ENCODE results near the gene PRR23E. TPM values are rescaled to one million over a fixed set of nuclear protein-coding genes. Genes with fewer than 3 reads are reported as not detected.

The PRR23E gene
- total RNA-seq, 1 experiment from 2014 or later = not detected

GRCh38 chr3:127220497-127220896, 27.6 kb downstream of the PRR23E start:
- Histone ChIP-seq H3K4me2 (no peak overlapping the region), H3K27ac (no peak overlapping the region), H3F3A (ENCODE audit: insufficient read depth, low read depth) (peaks cover 17% of the 10 kb centered on the region; the same call in 1 of the 2 replicates), H3K4me1 (replicated peaks; ENCODE audit: insufficient read depth) (peaks cover 20% of the 10 kb centered on the region), H3K9me3 (ENCODE audit: insufficient read depth, low read depth) (no peaks in the 10 kb centered on the region), H3K9me2 (ENCODE audit: insufficient read depth) (no peaks in the 10 kb centered on the region), H3K79me2 (ENCODE audit: low read depth) (no peaks in the 10 kb centered on the region), H2AFZ (no peak overlapping the region), H4K20me1 (ENCODE audit: insufficient read depth) (no peaks in the 10 kb centered on the region), H3K4me3 (no peak overlapping the region), H3K36me3 (ENCODE audit: low read depth) (no peaks in the 10 kb centered on the region), H3K27me3 (ENCODE audit: insufficient read depth, low read depth) (no peaks in the 10 kb centered on the region)
- TF ChIP-seq EZH2 (IDR thresholded peaks at IDR 0.05; ENCODE audit: low read depth) (no peak), CTCF (conservative IDR thresholded peaks at IDR 0.05) (no peak)
- CTCF ChIA-PET = no interaction called here
- intact Hi-C loops (cut with micrococcal nuclease; ENCODE audit: unreplicated experiment) = no loop called here
- DNase-seq = no peak
- POLR2A ChIA-PET (ENCODE audit: unreplicated experiment) = no interaction called here
- BruUV-seq (replicated peaks) = no TSS peak

GRCh38 chr3:127221037-127221436, 28.1 kb downstream of the PRR23E start:
- no peaks in the 10 kb centered on the region for H4K20me1 ChIP-seq (ENCODE audit: insufficient read depth)
- no peaks in the 10 kb centered on the region for H3K9me3 ChIP-seq (ENCODE audit: insufficient read depth, low read depth)
- no peak overlapping the region for H3K4me3 ChIP-seq
- POLR2A ChIA-PET (ENCODE audit: unreplicated experiment) = no interaction called here
- intact Hi-C loops (cut with micrococcal nuclease; ENCODE audit: unreplicated experiment) = no loop called here
- no peaks in the 10 kb centered on the region for H3K36me3 ChIP-seq (ENCODE audit: low read depth)
- BruUV-seq (replicated peaks) = no TSS peak
- H3K79me2 ChIP-seq (ENCODE audit: low read depth) = no peaks in the 10 kb centered on the region
- CTCF ChIA-PET = no interaction called here
- no peaks in the 10 kb centered on the region for H3K27me3 ChIP-seq (ENCODE audit: insufficient read depth, low read depth)
- H3K4me2 ChIP-seq = no peak overlapping the region
- no peaks in the 10 kb centered on the region for H3K9me2 ChIP-seq (ENCODE audit: insufficient read depth)
- no peak overlapping the region for H2AFZ ChIP-seq
- TF ChIP-seq EZH2 (IDR thresholded peaks at IDR 0.05; ENCODE audit: low read depth) (no peak), CTCF (conservative IDR thresholded peaks at IDR 0.05) (no peak)
- DNase-seq = no peak
- peaks cover 17% of the 10 kb centered on the region; the same call in 1 of the 2 replicates for H3F3A ChIP-seq (ENCODE audit: insufficient read depth, low read depth)
- peaks cover 20% of the 10 kb centered on the region for H3K4me1 ChIP-seq (replicated peaks; ENCODE audit: insufficient read depth)
- no peak overlapping the region for H3K27ac ChIP-seq

- no TSS peak for BruUV-seq (replicated peaks)
- no peaks in the 10 kb centered on the region for H3K79me2 ChIP-seq (ENCODE audit: low read depth)
- intact Hi-C loops (cut with micrococcal nuclease; ENCODE audit: unreplicated experiment) = no loop called here
- no peak overlapping the region for H3K4me3 ChIP-seq
- no peaks in the 10 kb centered on the region for H3K9me3 ChIP-seq (ENCODE audit: insufficient read depth, low read depth)
- H2AFZ ChIP-seq = no peak overlapping the region
- no peak for DNase-seq
- POLR2A ChIA-PET (ENCODE audit: unreplicated experiment) = no interaction called here
- peaks cover 17% of the 10 kb centered on the region; the same call in 1 of the 2 replicates for H3F3A ChIP-seq (ENCODE audit: insufficient read depth, low read depth)
- H3K4me1 ChIP-seq (replicated peaks; ENCODE audit: insufficient read depth) = peaks cover 20% of the 10 kb centered on the region
- TF ChIP-seq EZH2 (IDR thresholded peaks at IDR 0.05; ENCODE audit: low read depth) (no peak), CTCF (conservative IDR thresholded peaks at IDR 0.05) (no peak)
- H3K36me3 ChIP-seq (ENCODE audit: low read depth) = no peaks in the 10 kb centered on the region
- H3K4me2 ChIP-seq = no peak overlapping the region
- no peaks in the 10 kb centered on the region for H3K9me2 ChIP-seq (ENCODE audit: insufficient read depth)
- H4K20me1 ChIP-seq (ENCODE audit: insufficient read depth) = no peaks in the 10 kb centered on the region
- CTCF ChIA-PET = no interaction called here
- no peak overlapping the region for H3K27ac ChIP-seq
- no peaks in the 10 kb centered on the region for H3K27me3 ChIP-seq (ENCODE audit: insufficient read depth, low read depth)
Measured at GRCh38 chr3:127221446-127222035, 28.6 kb downstream of the PRR23E start.
